Measurements from ENCODE around the gene FUOM. TPM values are rescaled to one million over a fixed set of nuclear protein-coding genes. Genes with fewer than 3 reads are reported as not detected.
A peak's percentile ranks its signal among the peaks of the same experiment; 100 is the strongest.

FUOM gene
- total RNA-seq, 1 experiment from 2014 or later = 31.3 TPM

DNA sequence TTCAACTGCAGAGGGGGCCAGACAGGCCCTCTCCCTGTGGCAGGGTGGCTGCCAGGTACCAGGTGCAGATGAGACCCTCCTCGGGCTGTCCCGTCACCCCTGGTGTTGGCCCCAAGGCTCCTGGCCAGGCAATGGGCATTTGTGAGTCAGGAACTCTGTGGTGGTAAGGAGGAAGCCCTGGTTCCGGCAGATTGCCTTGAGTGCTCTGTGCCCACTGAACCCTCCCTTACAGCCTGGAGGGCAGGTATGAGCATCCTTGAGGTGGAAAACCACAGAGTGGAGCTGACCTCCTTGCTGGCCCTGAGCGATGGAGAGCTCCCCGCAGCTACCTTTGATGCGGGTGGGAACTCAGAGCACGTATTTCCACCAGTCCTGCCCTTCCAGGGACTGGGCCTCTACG is 23.2 kb upstream of the FUOM start:
- POLR2A ChIA-PET = no interaction called here
- H3K27me3 Mint-ChIP-seq (ENCODE audit: low read depth) = peaks cover 47% of the 10 kb centered on the region
- H3K9me3 Mint-ChIP-seq = no peaks in the 10 kb centered on the region
- TF ChIP-seq, protein P1, sequence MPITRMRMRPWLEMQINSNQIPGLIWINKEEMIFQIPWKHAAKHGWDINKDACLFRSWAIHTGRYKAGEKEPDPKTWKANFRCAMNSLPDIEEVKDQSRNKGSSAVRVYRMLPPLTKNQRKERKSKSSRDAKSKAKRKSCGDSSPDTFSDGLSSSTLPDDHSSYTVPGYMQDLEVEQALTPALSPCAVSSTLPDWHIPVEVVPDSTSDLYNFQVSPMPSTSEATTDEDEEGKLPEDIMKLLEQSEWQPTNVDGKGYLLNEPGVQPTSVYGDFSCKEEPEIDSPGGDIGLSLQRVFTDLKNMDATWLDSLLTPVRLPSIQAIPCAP (CRISPR knock-in tag; IDR thresholded peaks at IDR 0.05) = no peak
- TF ChIP-seq TEAD4 (CRISPR knock-in tag; IDR thresholded peaks at IDR 0.05) (no peak), FOXJ3 (CRISPR knock-in tag; IDR thresholded peaks at IDR 0.05; ENCODE audit: borderline replicate concordance) (no peak), ZNF396 (CRISPR knock-in tag; IDR thresholded peaks at IDR 0.05; ENCODE audit: borderline replicate concordance) (no peak), IRF2 (CRISPR knock-in tag; IDR thresholded peaks at IDR 0.05; ENCODE audit: borderline replicate concordance, low read depth) (no peak), NR1H2 (CRISPR knock-in tag; IDR thresholded peaks at IDR 0.05) (no peak), GTF2I (CRISPR knock-in tag; conservative IDR thresholded peaks at IDR 0.05) (no peak)
- TF ChIP-seq, protein P2, sequence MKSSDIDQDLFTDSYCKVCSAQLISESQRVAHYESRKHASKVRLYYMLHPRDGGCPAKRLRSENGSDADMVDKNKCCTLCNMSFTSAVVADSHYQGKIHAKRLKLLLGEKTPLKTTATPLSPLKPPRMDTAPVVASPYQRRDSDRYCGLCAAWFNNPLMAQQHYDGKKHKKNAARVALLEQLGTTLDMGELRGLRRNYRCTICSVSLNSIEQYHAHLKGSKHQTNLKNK (CRISPR knock-in tag; IDR thresholded peaks at IDR 0.05) = no peak
- TF ChIP-seq, protein P3, sequence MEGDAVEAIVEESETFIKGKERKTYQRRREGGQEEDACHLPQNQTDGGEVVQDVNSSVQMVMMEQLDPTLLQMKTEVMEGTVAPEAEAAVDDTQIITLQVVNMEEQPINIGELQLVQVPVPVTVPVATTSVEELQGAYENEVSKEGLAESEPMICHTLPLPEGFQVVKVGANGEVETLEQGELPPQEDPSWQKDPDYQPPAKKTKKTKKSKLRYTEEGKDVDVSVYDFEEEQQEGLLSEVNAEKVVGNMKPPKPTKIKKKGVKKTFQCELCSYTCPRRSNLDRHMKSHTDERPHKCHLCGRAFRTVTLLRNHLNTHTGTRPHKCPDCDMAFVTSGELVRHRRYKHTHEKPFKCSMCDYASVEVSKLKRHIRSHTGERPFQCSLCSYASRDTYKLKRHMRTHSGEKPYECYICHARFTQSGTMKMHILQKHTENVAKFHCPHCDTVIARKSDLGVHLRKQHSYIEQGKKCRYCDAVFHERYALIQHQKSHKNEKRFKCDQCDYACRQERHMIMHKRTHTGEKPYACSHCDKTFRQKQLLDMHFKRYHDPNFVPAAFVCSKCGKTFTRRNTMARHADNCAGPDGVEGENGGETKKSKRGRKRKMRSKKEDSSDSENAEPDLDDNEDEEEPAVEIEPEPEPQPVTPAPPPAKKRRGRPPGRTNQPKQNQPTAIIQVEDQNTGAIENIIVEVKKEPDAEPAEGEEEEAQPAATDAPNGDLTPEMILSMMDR (IDR thresholded peaks at IDR 0.05) = no peak
- TF ChIP-seq, protein P4, sequence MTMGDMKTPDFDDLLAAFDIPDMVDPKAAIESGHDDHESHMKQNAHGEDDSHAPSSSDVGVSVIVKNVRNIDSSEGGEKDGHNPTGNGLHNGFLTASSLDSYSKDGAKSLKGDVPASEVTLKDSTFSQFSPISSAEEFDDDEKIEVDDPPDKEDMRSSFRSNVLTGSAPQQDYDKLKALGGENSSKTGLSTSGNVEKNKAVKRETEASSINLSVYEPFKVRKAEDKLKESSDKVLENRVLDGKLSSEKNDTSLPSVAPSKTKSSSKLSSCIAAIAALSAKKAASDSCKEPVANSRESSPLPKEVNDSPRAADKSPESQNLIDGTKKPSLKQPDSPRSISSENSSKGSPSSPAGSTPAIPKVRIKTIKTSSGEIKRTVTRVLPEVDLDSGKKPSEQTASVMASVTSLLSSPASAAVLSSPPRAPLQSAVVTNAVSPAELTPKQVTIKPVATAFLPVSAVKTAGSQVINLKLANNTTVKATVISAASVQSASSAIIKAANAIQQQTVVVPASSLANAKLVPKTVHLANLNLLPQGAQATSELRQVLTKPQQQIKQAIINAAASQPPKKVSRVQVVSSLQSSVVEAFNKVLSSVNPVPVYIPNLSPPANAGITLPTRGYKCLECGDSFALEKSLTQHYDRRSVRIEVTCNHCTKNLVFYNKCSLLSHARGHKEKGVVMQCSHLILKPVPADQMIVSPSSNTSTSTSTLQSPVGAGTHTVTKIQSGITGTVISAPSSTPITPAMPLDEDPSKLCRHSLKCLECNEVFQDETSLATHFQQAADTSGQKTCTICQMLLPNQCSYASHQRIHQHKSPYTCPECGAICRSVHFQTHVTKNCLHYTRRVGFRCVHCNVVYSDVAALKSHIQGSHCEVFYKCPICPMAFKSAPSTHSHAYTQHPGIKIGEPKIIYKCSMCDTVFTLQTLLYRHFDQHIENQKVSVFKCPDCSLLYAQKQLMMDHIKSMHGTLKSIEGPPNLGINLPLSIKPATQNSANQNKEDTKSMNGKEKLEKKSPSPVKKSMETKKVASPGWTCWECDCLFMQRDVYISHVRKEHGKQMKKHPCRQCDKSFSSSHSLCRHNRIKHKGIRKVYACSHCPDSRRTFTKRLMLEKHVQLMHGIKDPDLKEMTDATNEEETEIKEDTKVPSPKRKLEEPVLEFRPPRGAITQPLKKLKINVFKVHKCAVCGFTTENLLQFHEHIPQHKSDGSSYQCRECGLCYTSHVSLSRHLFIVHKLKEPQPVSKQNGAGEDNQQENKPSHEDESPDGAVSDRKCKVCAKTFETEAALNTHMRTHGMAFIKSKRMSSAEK (CRISPR knock-in tag; IDR thresholded peaks at IDR 0.05; ENCODE audit: borderline replicate concordance) = no peak
- no peak for ATAC-seq
- no peak for DNase-seq (ENCODE audit: low spot score)
- H3K36me3 Mint-ChIP-seq = no peaks in the 10 kb centered on the region
- no peaks in the 10 kb centered on the region for H3K4me1 Mint-ChIP-seq
- CTCF ChIA-PET = no interaction called here
- no peak overlapping the region for H3K4me3 Mint-ChIP-seq
- no peak overlapping the region for H3K27ac Mint-ChIP-seq

DNA sequence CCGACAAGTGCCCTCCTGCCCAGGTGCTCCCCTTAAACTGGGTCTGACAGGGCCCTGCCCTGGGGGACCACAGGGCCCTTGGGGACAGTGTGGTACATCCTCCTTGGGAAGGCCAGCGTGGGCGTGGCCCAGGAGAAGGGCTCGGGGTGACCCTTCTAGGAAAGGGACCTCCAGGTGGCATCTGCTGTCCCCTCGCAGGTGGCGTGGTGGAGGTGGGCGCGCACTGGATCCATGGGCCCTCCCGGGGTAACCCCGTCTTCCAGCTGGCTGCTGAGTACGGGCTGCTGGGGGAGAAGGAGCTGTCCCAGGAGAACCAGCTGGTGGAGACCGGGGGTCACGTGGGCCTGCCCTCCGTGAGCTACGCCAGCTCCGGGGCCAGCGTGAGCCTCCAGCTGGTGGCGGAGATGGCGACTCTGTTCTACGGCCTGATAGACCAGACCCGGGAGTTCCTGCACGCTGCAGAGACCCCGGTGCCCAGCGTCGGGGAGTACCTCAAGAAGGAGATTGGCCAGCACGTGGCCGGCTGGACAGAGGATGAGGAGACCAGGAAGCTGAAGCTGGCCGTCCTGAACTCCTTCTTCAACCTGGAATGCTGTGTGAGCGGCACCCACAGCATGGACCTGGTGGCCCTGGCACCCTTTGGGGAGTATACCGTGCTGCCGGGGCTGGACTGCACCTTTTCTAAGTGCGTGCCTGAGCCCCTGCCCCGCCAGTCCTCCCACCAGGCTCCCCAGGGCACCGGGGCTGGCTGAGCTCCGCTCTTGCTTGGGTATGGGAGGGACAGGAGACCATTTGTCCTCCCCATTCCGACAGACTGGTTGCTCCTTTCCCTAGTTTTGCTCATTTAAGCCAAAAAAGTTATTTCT is 22.2 kb upstream of the FUOM start:
- no peaks in the 10 kb centered on the region for H3K9me3 Mint-ChIP-seq
- ATAC-seq (no peak), DNase-seq (ENCODE audit: low spot score) (no peak)
- ChIA-PET POLR2A (interaction anchor here (2.8 kb wide), 1 partner anchor 22 kb away, joined by 9 read pairs; the partner anchor contains the start of gene FUOM), CTCF (interaction anchor here (0.6 to 1.2 kb wide), 2 partner anchors 50 to 249 kb away, joined by 4 read pairs; no protein-coding TSS in a partner anchor)
- no peaks in the 10 kb centered on the region for H3K4me1 Mint-ChIP-seq
- 0 out of 2 replicates have a peak, but pooled peaks have one; percentile 27 for TF ChIP-seq KAT7 (CRISPR knock-in tag; IDR thresholded peaks at IDR 0.05; ENCODE audit: borderline replicate concordance)
- TF ChIP-seq, protein P5, sequence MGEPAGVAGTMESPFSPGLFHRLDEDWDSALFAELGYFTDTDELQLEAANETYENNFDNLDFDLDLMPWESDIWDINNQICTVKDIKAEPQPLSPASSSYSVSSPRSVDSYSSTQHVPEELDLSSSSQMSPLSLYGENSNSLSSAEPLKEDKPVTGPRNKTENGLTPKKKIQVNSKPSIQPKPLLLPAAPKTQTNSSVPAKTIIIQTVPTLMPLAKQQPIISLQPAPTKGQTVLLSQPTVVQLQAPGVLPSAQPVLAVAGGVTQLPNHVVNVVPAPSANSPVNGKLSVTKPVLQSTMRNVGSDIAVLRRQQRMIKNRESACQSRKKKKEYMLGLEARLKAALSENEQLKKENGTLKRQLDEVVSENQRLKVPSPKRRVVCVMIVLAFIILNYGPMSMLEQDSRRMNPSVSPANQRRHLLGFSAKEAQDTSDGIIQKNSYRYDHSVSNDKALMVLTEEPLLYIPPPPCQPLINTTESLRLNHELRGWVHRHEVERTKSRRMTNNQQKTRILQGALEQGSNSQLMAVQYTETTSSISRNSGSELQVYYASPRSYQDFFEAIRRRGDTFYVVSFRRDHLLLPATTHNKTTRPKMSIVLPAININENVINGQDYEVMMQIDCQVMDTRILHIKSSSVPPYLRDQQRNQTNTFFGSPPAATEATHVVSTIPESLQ (CRISPR knock-in tag; IDR thresholded peaks at IDR 0.05) = no peak
- no peak for TF ChIP-seq SMAD4 (CRISPR knock-in tag; IDR thresholded peaks at IDR 0.05)
- no peak overlapping the region for H3K27ac Mint-ChIP-seq
- H3K27me3 Mint-ChIP-seq (ENCODE audit: low read depth) = peaks cover 57% of the 10 kb centered on the region
- H3K4me3 Mint-ChIP-seq = peak overlapping the region; percentile 60
- no peaks in the 10 kb centered on the region for H3K36me3 Mint-ChIP-seq

Data from WTC11 (cell line).